Heart left ventricle (tissue), 16 donors: ENCODE measurements around the gene TBCE. TPM values are rescaled to one million over a fixed set of nuclear protein-coding genes. Genes with fewer than 3 reads are reported as not detected.
"Not testable (repeated sequence)": the region's sequence is repeated elsewhere in the genome, so short reads cannot be mapped to it uniquely, and the experiment has no call there.

Experiments
- ATAC-seq, 4 donors: fragments of 200-7000 bp; cut with Tn5 transposase; one replicate each; pipeline ENCODE4 v1.9.1; 2020 to 2022; ENCODE audit warnings: moderate library complexity in 4 of 4, mild to moderate bottlenecking in 3 of 4, moderate number of reproducible peaks in 1 of 4
- DNase-seq, 5 donors: peaks; one replicate each; pipeline ENCODE4 v3.0.0-alpha.2; 2020
- H3K27ac ChIP-seq, 12 donors: fragments of 200-600 bp; sonication (generic) in 4 of 12; one replicate each; pipeline versions ENCODE4 v1.5.0 to v1.8.0; 2016 to 2022; ENCODE audit warnings: mild to moderate bottlenecking in 2 of 12
- H3K27me3 ChIP-seq, 9 donors: fragments of 200-600 bp; sonication (generic) in 2 of 9; one replicate each; pipeline versions ENCODE4 v1.5.1 to v1.8.0; 2016 to 2022; ENCODE audit warnings: mild to moderate bottlenecking in 3 of 9
- H3K36me3 ChIP-seq, 9 donors: fragments of 200-600 bp; sonication (generic) in 2 of 9; one replicate each; pipeline versions ENCODE4 v1.5.0 to v1.8.0; 2018 to 2022; ENCODE audit warnings: mild to moderate bottlenecking in 2 of 9
- H3K4me1 ChIP-seq, 12 donors: fragments of 200-600 bp; sonication (generic) in 4 of 12; one replicate each; pipeline versions ENCODE4 v1.5.0 to v1.8.0; 2016 to 2022; ENCODE audit warnings: mild to moderate bottlenecking in 3 of 12
- H3K4me3 ChIP-seq, 12 donors: fragments of 200-600 bp; sonication (generic) in 4 of 12; one replicate each; pipeline versions ENCODE4 v1.5.0 to v1.8.0; 2017 to 2022; ENCODE audit warnings: mild to moderate bottlenecking in 9 of 12, moderate library complexity in 4 of 12
- H3K9me3 ChIP-seq, 12 donors: fragments of 200-600 bp; sonication (generic) in 4 of 12; one replicate each; pipeline versions ENCODE4 v1.5.0 to v1.8.0; 2016 to 2022; ENCODE audit warnings: mild to moderate bottlenecking in 1 of 12
- POLR2A ChIP-seq, 2 donors: fragments of 450-650 bp; IDR thresholded peaks; one replicate each; pipeline ENCODE4 v1.6.1; 2017; ENCODE audit warnings: antibody characterized with exemption in 2 of 2, mild to moderate bottlenecking in 2 of 2, moderate library complexity in 2 of 2
- WGBS, 4 donors: extraction: QIAGEN DNeasy Blood & Tissue Kit in 2 of 4; methylation state at CpG; one replicate each; pipeline versions ENCODE4 v1.1.5 to v1.1.7; 2013 to 2018; 5-methylcytosine and 5-hydroxymethylcytosine counted together
- intact Hi-C, 10 donors: fragments of 100-400 bp; cut with DNase I; formaldehyde crosslinking; loops; one replicate each; pipeline versions ENCODE4 v1.11.1 to v1.14.2; 2022
- polyA plus RNA-seq, 2 donors: library from polyadenylated mRNA; stranded (reverse); fragments of 200-250 nt; gene quantifications; one replicate each; pipeline ENCODE4 v1.2.3, GENCODE V29; 2013
- total RNA-seq, 9 donors: library from RNA; depleted of rRNA in 2 of 9; stranded (reverse); fragments of >200 nt in 2 of 9; fragmentation: NEBNext Ultra II Directional in 3 of 9; extraction: Animal tissue kit (Norgen Biotek cat#: 25700) in 3 of 9; gene quantifications; one replicate each; pipeline versions ENCODE4 v1.1.0 to v1.2.4, GENCODE V29; 2016 to 2023
- TF ChIP-seq, protein P1 (sequence below), 12 donors: fragments of 200-600 bp; sonication (generic) in 4 of 12; IDR thresholded peaks; one replicate each; pipeline versions ENCODE4 v1.5.0 to v1.8.0; 2018 to 2022; ENCODE audit warnings: antibody characterized with exemption in 12 of 12, mild to moderate bottlenecking in 5 of 12
- donor health status: ischemic (EF 13 %, LVEDD 7.1; RV severe dilation, severe dysfunction).
- donor health status: healthy with polysubstance abuse.
- donor health status: DM: no; HTN: yes; CAD: no.
- donor health status: DM: no; HTN: no; CAD: no.
- donor health status: ischemic (EF 25% LVEDD 6.9; RV normal size, moderate dysfunction).
- donor health status: ischemic (EF 25% LVEDD 5.7; RV mildly dilated, moderate dysfunction).
- donor health status: healthy.
- donor health status: DM: yes; HTN: yes; CAD: no.
- donor health status: ischemic (EF 35%, LVEDD 5.7; RV mildly dilated, moderate dysfunction).
- donor health status: nonischemic (EF 11% LVEDD 7.7; RV severe dilation, severe dysfunction).
- donor health status: DM: yes; HTN: yes; CAD: no.
- donor health status: PGD.
- donor health status: ischemic (EF 29% LVEDD 5.4; RV normal size, mild dysfunction).
- donor health status: nonischemic (EF 23%, LVEDD 6.1; RV moderate dilation, normal function).

TBCE gene
- total and polyA plus RNA-seq, 11 donors: 15.2 to 39.5 (median 18.2) TPM

DNA sequence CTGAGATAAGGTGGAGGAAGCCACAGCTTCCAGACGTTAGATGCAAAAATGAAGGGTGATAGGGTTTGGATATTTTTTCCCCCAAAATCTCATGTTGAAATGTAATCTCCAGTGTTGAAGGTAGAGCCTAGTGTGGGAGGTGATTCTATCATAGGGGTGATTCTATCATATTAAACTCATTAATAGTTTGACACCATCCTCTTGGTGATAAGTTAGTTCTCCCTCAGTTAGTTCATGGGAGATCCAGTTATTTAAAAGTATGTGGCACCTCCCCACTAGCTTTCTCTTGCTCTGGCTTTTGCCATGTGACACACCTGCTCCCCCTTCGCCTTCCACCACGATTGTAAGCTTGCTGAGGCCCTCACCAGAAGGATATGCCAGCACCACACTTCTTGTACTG is 8.3 kb upstream of the TBCE start:
- WGBS, 4 donors: 83 to 88% (median 84%) methylated on average over 3 of the region's 3 CpGs
- Histone ChIP-seq H3K9me3 (no peaks in the 10 kb centered on the region), H3K36me3 (no peaks in the 10 kb centered on the region), H3K27me3 (no peaks in the 10 kb centered on the region), H3K4me1 (no peaks in the 10 kb centered on the region), H3K27ac (no peak overlapping the region), H3K4me3 (no peak overlapping the region)
- intact Hi-C loops: no loop called here
- ATAC-seq (no peak), DNase-seq (no peak)
- no peak for TF ChIP-seq POLR2A (IDR thresholded peaks at IDR 0.05)
- TF ChIP-seq, protein P1, sequence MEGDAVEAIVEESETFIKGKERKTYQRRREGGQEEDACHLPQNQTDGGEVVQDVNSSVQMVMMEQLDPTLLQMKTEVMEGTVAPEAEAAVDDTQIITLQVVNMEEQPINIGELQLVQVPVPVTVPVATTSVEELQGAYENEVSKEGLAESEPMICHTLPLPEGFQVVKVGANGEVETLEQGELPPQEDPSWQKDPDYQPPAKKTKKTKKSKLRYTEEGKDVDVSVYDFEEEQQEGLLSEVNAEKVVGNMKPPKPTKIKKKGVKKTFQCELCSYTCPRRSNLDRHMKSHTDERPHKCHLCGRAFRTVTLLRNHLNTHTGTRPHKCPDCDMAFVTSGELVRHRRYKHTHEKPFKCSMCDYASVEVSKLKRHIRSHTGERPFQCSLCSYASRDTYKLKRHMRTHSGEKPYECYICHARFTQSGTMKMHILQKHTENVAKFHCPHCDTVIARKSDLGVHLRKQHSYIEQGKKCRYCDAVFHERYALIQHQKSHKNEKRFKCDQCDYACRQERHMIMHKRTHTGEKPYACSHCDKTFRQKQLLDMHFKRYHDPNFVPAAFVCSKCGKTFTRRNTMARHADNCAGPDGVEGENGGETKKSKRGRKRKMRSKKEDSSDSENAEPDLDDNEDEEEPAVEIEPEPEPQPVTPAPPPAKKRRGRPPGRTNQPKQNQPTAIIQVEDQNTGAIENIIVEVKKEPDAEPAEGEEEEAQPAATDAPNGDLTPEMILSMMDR (IDR thresholded peaks at IDR 0.05): no peak

DNA sequence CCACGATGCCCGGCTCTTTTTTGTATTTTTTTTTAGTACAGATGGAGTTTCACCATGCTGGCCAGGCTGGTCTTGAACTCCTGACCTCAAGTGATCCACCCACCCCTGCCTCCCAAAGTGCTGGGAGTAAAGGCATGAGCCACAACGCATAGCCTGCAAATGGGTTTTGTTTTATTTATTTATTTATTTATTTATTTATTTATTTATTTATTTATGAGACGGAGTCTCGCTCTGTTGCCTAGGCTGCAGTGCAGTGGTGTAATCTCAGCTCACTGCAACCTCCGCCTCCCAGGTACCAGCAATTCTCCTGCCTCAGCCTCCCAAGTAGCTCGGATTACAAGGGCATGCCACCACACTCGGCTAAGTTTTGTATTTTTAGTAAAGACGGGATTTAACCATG is 3.0 kb upstream of the TBCE start:
- H3K36me3 ChIP-seq, H3K4me3 ChIP-seq, ATAC-seq, DNase-seq, H3K27ac ChIP-seq, H3K27me3 ChIP-seq, H3K9me3 ChIP-seq, intact Hi-C loops: not testable (repeated sequence)
- H3K4me1 ChIP-seq: peaks cover 0 to 18% (median 6%) of the 10 kb centered on the region in 12 donors
- WGBS, 4 donors: 94 to 97% (median 96%) methylated on average over 9 of the region's 9 CpGs

DNA sequence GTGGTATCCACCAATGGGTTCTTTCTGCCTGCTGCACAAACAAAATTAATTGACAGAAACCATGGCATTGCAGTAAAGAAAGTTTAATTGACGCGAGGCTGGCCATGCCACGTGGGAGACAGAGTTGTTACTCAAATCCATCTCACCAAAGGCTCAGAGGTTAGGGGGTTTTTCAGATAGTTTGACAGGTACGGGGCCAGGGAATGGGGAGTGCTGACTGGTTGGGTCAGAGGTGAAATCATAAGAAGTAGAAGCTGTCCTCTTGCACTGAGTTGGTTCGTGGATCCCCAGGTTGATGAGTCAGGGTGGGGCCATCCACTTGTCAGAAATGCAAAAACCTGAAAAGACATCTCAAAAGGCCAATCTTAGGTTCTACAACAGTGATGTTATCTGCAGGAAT is 941 bp upstream of the TBCE start:
- Histone ChIP-seq H3K27ac (peak overlapping the region in 4 of 12 donors; percentile 75 to 91 (median 82)), H3K27me3 (no peaks in the 10 kb centered on the region), H3K4me3 (peak overlapping the region in 2 of 12 donors; percentile 62 to 93), H3K4me1 (peaks cover 0 to 18% (median 6%) of the 10 kb centered on the region in 12 donors), H3K9me3 (no peaks in the 10 kb centered on the region), H3K36me3 (peaks cover 0 to 3% (median 0%) of the 10 kb centered on the region in 9 donors)
- intact Hi-C loops: loop anchor here in 5 of 10 donors (2.0 to 5.0 kb wide), 4 partner anchors 34 to 49 kb away; partner anchors contain the start of genes ARID4B (in 4 of the 5) and GGPS1 (in 4 of the 5)
- DNase-seq: no peak
- TF ChIP-seq, protein P1 (IDR thresholded peaks at IDR 0.05): no peak
- no peak for TF ChIP-seq POLR2A (IDR thresholded peaks at IDR 0.05)
- ATAC-seq: no peak
- WGBS, 4 donors: 82 to 89% (median 84%) methylated on average over 5 of the region's 5 CpGs

DNA sequence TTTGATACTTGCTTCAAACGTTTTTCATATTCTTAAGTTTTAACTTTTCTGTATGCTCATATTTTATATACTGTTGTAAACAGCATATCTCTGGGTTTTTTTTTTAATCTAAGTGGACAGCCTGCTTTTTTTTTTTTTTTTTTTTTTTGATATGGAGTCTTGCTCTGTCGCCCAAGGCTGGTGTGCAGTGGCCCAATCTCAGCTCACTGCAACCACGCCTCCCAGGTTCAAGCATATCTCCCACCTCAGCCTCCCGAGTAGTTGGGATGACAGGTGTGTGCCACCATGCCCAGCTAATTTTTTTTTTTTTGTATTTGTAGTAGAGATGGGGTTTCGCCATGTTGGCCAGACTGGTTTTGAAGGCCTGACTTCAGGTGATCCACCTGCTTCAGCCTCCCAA is 1.2 kb downstream of the TBCE start:
- TF ChIP-seq, protein P1 (IDR thresholded peaks at IDR 0.05): no peak
- TF ChIP-seq POLR2A (IDR thresholded peaks at IDR 0.05): no peak
- WGBS, 4 donors: 77 to 84% (median 79%) methylated on average over 5 of the region's 5 CpGs
- peaks cover 0 to 18% (median 6%) of the 10 kb centered on the region in 12 donors for H3K4me1 ChIP-seq
- intact Hi-C loops: loop anchor here in 3 of 10 donors (5.0 kb wide), 2 partner anchors 36 to 41 kb away; partner anchors contain the start of genes ARID4B (in 2 of the 3) and GGPS1 (in 2 of the 3)
- ATAC-seq: no peak
- H3K9me3 ChIP-seq: no peaks in the 10 kb centered on the region
- H3K27me3 ChIP-seq: no peaks in the 10 kb centered on the region
- H3K4me3 ChIP-seq: peak overlapping the region in 9 of 12 donors; percentile 62 to 93 (median 78)
- no peak overlapping the region for H3K27ac ChIP-seq
- DNase-seq: no peak
- H3K36me3 ChIP-seq: peaks cover 0 to 5% (median 0%) of the 10 kb centered on the region in 9 donors

DNA sequence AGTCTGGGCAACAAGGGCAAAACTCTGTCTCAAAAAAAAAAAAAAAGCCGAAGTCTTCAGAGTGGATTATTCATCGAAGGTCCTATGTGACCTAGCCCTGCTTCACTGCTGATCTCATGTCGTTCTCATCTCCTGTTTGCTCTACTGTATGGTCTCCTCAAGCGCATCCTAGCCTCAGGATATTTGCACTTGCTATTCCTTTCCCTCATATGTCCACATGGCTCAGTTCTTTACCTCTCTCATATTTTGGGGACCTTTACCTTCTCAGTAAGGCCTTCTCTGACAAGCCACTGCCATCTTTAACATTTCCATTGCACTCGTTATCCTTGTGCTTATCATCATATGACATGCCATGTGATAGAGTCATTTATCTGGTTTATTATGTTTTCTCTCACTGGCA is 2.6 kb downstream of the TBCE start:
- no peak overlapping the region for H3K27ac ChIP-seq
- H3K9me3 ChIP-seq: no peaks in the 10 kb centered on the region
- ATAC-seq (no peak), DNase-seq (no peak)
- peaks cover 0 to 13% (median 0%) of the 10 kb centered on the region in 9 donors for H3K36me3 ChIP-seq
- no peak for TF ChIP-seq POLR2A (IDR thresholded peaks at IDR 0.05)
- TF ChIP-seq, protein P1 (IDR thresholded peaks at IDR 0.05): no peak
- no peak overlapping the region for H3K4me3 ChIP-seq
- H3K27me3 ChIP-seq: no peaks in the 10 kb centered on the region
- intact Hi-C loops: loop anchor here in 3 of 10 donors (5.0 kb wide), 2 partner anchors 38 to 43 kb away; partner anchors contain the start of genes ARID4B (in 2 of the 3) and GGPS1 (in 2 of the 3)
- 86 to 94% (median 92%) methylated on average over 5 of the region's 5 CpGs for WGBS, 4 donors
- peaks cover 0 to 18% (median 6%) of the 10 kb centered on the region in 12 donors for H3K4me1 ChIP-seq
